Peyer's patch (tissue), 4 donors: ENCODE data around the gene PANK1. TPM values are rescaled to one million over a fixed set of nuclear protein-coding genes. Genes with fewer than 3 reads are reported as not detected.

Experiments
- DNase-seq, 3 donors: peaks; one replicate each; pipeline ENCODE4 v3.0.0-alpha.2; 2017 to 2019
- H3K27ac ChIP-seq, 4 donors: fragments of 200-600 bp; sonication (generic); one replicate each; pipeline ENCODE4 v1.5.1; 2016 to 2019
- H3K27me3 ChIP-seq, 2 donors: fragments of 200-600 bp; sonication (generic); one replicate each; pipeline ENCODE4 v1.5.1; 2019
- H3K36me3 ChIP-seq, 3 donors: fragments of 200-600 bp; sonication (generic); one replicate each; pipeline ENCODE4 v1.5.1; 2016 to 2019
- H3K4me1 ChIP-seq, 4 donors: fragments of 200-600 bp; sonication (generic); one replicate each; pipeline ENCODE4 v1.5.1; 2016 to 2019
- H3K4me3 ChIP-seq, 4 donors: fragments of 200-600 bp; sonication (generic); 1 replicate in 3 of 4; 2 replicates in 1 of 4; pipeline ENCODE4 v1.5.1; 2016 to 2019; ENCODE audit warnings: mild to moderate bottlenecking in 1 of 4
- H3K9me3 ChIP-seq, 4 donors: fragments of 200-600 bp; sonication (generic); one replicate each; pipeline ENCODE4 v1.5.1; 2016 to 2019; ENCODE audit warnings: mild to moderate bottlenecking in 1 of 4
- CTCF ChIP-seq, 6 experiments: fragments of 450-650 bp in 4 of 6; fragments of 200-600 bp in 2 of 6; sonication (generic) in 1 of 6; IDR thresholded peaks; one replicate each; pipeline ENCODE4 v1.5.1; 2017 to 2019; ENCODE audit warnings: antibody characterized with exemption in 6 of 6, mild to moderate bottlenecking in 3 of 6, moderate library complexity in 1 of 6
- POLR2A ChIP-seq, 2 donors: fragments of 450-650 bp; IDR thresholded peaks; one replicate each; pipeline ENCODE4 v1.5.1; 2017; ENCODE audit warnings: antibody characterized with exemption in 2 of 2, mild to moderate bottlenecking in 2 of 2, moderate library complexity in 2 of 2
- small RNA-seq, 2 donors: library from RNA; depleted of rRNA; stranded (forward); fragments of <200 nt; gene quantifications; one replicate each; pipeline ENCODE3, GENCODE V24; 2016
- total RNA-seq, 4 donors: library from RNA; depleted of rRNA; stranded (reverse); fragments of >200 nt; gene quantifications; one replicate each; pipeline ENCODE4 v1.1.0, GENCODE V29; 2016

Gene PANK1
- total RNA-seq, 4 donors from 2014 or later, result 22.3 to 45.9 (median 33.9) TPM

GRCh38 chr10:89537364-89537763, 107.7 kb downstream of the PANK1 start:
- Histone ChIP-seq H3K9me3 (no peaks in the 10 kb centered on the region), H3K4me3 (no peak overlapping the region), H3K4me1 (peaks cover 0 to 14% (median 2%) of the 10 kb centered on the region in 4 donors), H3K27ac (no peak overlapping the region), H3K27me3 (peaks cover 0 to 27% of the 10 kb centered on the region in 2 donors), H3K36me3 (no peaks in the 10 kb centered on the region)
- no peak for TF ChIP-seq CTCF (IDR thresholded peaks at IDR 0.05)
- no peak for DNase-seq

GRCh38 chr10:89536013-89536354, 109.1 kb downstream of the PANK1 start:
- H3K4me1 ChIP-seq, result peaks cover 0 to 14% (median 2%) of the 10 kb centered on the region in 4 donors
- H3K36me3 ChIP-seq, result no peaks in the 10 kb centered on the region
- no peak overlapping the region for H3K27ac ChIP-seq
- H3K27me3 ChIP-seq, result peaks cover 0 to 27% of the 10 kb centered on the region in 2 donors
- TF ChIP-seq POLR2A (IDR thresholded peaks at IDR 0.05), result no peak
- no peak for TF ChIP-seq CTCF (IDR thresholded peaks at IDR 0.05)
- DNase-seq, result no peak
- H3K9me3 ChIP-seq, result no peaks in the 10 kb centered on the region
- peak overlapping the region in 2 of 4 donors; percentile 46 to 49 for H3K4me3 ChIP-seq

GRCh38 chr10:89535171-89536012, 109.7 kb downstream of the PANK1 start, which contains the start of gene SLC16A12:
SLC16A12 (minus strand) TSS chr10:89535594; CDS start chr10:89462578, 73,016 bp downstream.
- Histone ChIP-seq H3K27ac (no peak within 1 kb of the TSS), H3K27me3 (peaks cover 0 to 27% of the 10 kb centered on the region in 2 donors), H3K9me3 (no peaks in the 10 kb centered on the region), H3K4me3 (peak within 1 kb of the TSS; percentile 8 to 49 (median 36)), H3K36me3 (no peaks in the 10 kb centered on the region), H3K4me1 (peaks cover 0 to 14% (median 2%) of the 10 kb centered on the region in 4 donors)
- TF ChIP-seq CTCF (IDR thresholded peaks at IDR 0.05) (no peak), POLR2A (IDR thresholded peaks at IDR 0.05) (no peak)
- DNase-seq, result no peak

- Histone ChIP-seq H3K27me3 (peaks cover 0 to 27% of the 10 kb centered on the region in 2 donors), H3K27ac (no peak overlapping the region), H3K4me3 (peak overlapping the region in 1 of 4 donors; percentile 49)
Measured at GRCh38 chr10:89534826-89535166, 110.2 kb downstream of the PANK1 start.

More at GRCh38 chr10:89534826-89535166, 110.2 kb downstream of the PANK1 start:
- H3K9me3 ChIP-seq, result no peaks in the 10 kb centered on the region
- peaks cover 0 to 14% (median 2%) of the 10 kb centered on the region in 4 donors for H3K4me1 ChIP-seq
- TF ChIP-seq CTCF (IDR thresholded peaks at IDR 0.05), result no peak
- no peak for DNase-seq
- H3K36me3 ChIP-seq, result no peaks in the 10 kb centered on the region

Small RNAs within 50 kb of the gene (small RNA-seq; reads per million reads assigned to genes)
- gene MIR107, result 6.1 to 18.7 reads per million in 2 donors

Other genes with a start within 250 kb of the PANK1 start
- gene IFIT5, start 230.7 kb downstream of the PANK1 start, total RNA-seq, result 10 to 100 TPM in 3 of 4 donors, 1 to 10 TPM in 1; 7.2 to 15.6 (median 12.6) TPM
- under 1 TPM in 1 of 4 donors, not detected in 3; 0.38 TPM for gene SLC16A12, start 109.6 kb downstream of the PANK1 start, total RNA-seq
- gene KIF20B, start 56.3 kb upstream of the PANK1 start, total RNA-seq, result 10 to 100 TPM in 1 of 4 donors, 1 to 10 TPM in 3; 4.9 to 16.5 (median 6.5) TPM